ENCODE results near the gene ENAH. TPM values are rescaled to one million over a fixed set of nuclear protein-coding genes. Genes with fewer than 3 reads are reported as not detected.
A peak's percentile ranks its signal among the peaks of the same experiment; 100 is the strongest.

ENAH gene
- total RNA-seq, 2 experiments from 2014 or later, result not detected

DNA sequence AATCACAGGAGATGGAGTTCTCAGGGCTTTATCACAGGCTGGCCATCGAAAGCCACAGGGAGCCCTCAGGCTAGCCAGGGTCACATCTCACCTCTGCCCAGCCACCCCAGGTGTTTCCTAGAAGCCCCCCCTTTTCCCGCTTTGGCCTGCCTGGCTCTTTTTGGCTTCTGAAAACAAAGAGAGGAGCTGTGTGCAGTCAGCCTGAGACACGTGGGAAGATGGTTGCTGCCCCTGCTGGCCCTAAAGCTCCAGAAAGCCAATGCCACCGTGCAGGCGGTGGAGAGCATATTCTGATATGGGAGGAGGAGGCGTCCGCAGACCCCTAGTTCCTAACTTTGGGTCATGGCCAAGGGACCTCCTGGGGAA is 206.3 kb downstream of the ENAH start:
- peak overlapping the region; percentile 96 for H3K27ac Mint-ChIP-seq
- no peak for DNase-seq

GRCh38 chr1:225445639-225446594 is 207.0 kb downstream of the ENAH start:
- peak overlapping the region; percentile 49 for H3K4me3 Mint-ChIP-seq
- no peaks in the 10 kb centered on the region for H3K27me3 Mint-ChIP-seq
- H3K27ac Mint-ChIP-seq, result peak overlapping the region; percentile 96
- H3K36me3 Mint-ChIP-seq (ENCODE audit: low read depth), result no peaks in the 10 kb centered on the region
- POLR2A ChIA-PET, result interaction anchor here (0.7 to 10.1 kb wide), 14 partner anchors 10 to 1277 kb away, joined by 3 to 338 read pairs (median 16); partner anchors contain the start of genes H3-3A, LBR, SDE2 and SRP9
- H3K4me1 Mint-ChIP-seq, result peaks cover 69% of the 10 kb centered on the region
- no peak for DNase-seq
- CTCF ChIA-PET, result interaction anchor here (1.7 to 7.7 kb wide), 6 partner anchors 15 to 331 kb away, joined by 5 to 92 read pairs (median 26); partner anchors contain the start of genes LBR and SRP9
- H3K9me3 Mint-ChIP-seq, result no peaks in the 10 kb centered on the region

More for the DNA sequence above, 206.3 kb downstream of the ENAH start:
- no peaks in the 10 kb centered on the region for H3K27me3 Mint-ChIP-seq
- H3K4me3 Mint-ChIP-seq, result no peak overlapping the region
- no peaks in the 10 kb centered on the region for H3K36me3 Mint-ChIP-seq (ENCODE audit: low read depth)
- POLR2A ChIA-PET, result interaction anchor here (0.8 to 10.1 kb wide), 6 partner anchors 9 to 477 kb away, joined by 3 to 338 read pairs (median 53); partner anchors contain the start of gene LBR
- no peaks in the 10 kb centered on the region for H3K9me3 Mint-ChIP-seq
- CTCF ChIA-PET, result interaction anchor here (0.6 to 7.7 kb wide), 4 partner anchors 19 to 519 kb away, joined by 4 to 92 read pairs (median 26); partner anchors contain the start of gene LBR
- peaks cover 70% of the 10 kb centered on the region for H3K4me1 Mint-ChIP-seq

- Mint-ChIP-seq H3K9me3 (no peaks in the 10 kb centered on the region), H3K4me1 (peaks cover 58% of the 10 kb centered on the region), H3K4me3 (peak overlapping the region; percentile 38), H3K36me3 (ENCODE audit: low read depth) (no peaks in the 10 kb centered on the region), H3K27me3 (no peaks in the 10 kb centered on the region), H3K27ac (peak overlapping the region; percentile 71)
- POLR2A ChIA-PET, result interaction anchor here (1.0 to 10.1 kb wide), 4 partner anchors 13 to 620 kb away, joined by 3 to 338 read pairs (median 152); partner anchors contain the start of genes H3-3A and LBR
- CTCF ChIA-PET, result interaction anchor here (0.7 to 7.7 kb wide), 6 partner anchors 10 to 31 kb away, joined by 4 to 92 read pairs (median 10); partner anchors contain the start of gene LBR
- no peak for DNase-seq
Measured at GRCh38 chr1:225442123-225442505, 210.8 kb downstream of the ENAH start.

DNA sequence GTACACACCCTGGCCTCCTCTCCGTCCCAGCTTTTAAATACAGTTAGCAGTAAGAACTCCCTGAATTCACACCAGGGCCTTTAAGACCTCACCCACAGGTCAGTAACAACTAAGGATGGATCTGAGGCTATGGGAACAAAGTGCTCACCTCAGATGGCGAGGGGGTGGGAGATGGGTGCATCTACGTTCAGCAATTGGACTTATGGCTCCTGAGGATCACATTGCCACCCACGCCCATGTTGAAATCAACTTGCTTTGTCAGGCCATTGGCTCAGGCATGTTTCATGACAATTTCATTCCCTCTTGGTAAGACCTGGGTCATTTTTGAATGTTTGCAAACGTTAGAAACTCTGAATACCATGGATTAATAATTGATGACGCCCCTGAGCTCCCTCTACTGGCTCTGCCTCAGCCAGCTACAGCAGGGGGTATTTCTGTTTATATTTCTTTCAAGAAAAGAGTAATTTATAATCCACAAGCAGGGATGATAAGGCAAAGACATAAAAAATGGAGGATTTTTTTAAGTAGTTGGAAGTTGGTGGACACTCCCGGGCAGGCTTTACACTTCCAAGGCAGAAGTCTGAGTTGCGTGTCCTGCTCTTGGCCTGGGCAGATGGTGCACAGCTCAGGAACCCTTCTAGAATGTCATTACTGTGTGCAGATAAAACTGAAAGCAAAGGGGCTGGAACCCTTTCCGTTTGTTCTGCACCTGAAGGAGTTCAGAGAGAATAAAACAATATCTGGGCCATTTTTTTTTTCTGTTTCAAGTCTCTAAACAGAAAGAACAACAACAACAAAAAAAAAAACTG is 211.4 kb downstream of the ENAH start:
- Mint-ChIP-seq H3K4me3 (peak overlapping the region; percentile 38), H3K9me3 (no peaks in the 10 kb centered on the region), H3K4me1 (peaks cover 56% of the 10 kb centered on the region), H3K27me3 (no peaks in the 10 kb centered on the region), H3K36me3 (ENCODE audit: low read depth) (no peaks in the 10 kb centered on the region), H3K27ac (peak overlapping the region; percentile 71)
- CTCF ChIA-PET, result interaction anchor here (0.7 to 7.7 kb wide), 9 partner anchors 9 to 34 kb away, joined by 3 to 92 read pairs (median 5); partner anchors contain the start of gene LBR
- POLR2A ChIA-PET, result interaction anchor here (1.0 to 10.1 kb wide), 4 partner anchors 13 to 621 kb away, joined by 3 to 338 read pairs (median 152); partner anchors contain the start of genes H3-3A and LBR
- no peak for DNase-seq

GRCh38 chr1:225440380-225441221 is 212.3 kb downstream of the ENAH start:
- H3K36me3 Mint-ChIP-seq (ENCODE audit: low read depth), result no peaks in the 10 kb centered on the region
- no peak overlapping the region for H3K27ac Mint-ChIP-seq
- H3K27me3 Mint-ChIP-seq, result no peaks in the 10 kb centered on the region
- no peak overlapping the region for H3K4me3 Mint-ChIP-seq
- CTCF ChIA-PET, result interaction anchor here (0.7 to 7.7 kb wide), 11 partner anchors 8 to 504 kb away, joined by 3 to 92 read pairs (median 4); partner anchors contain the start of genes LBR and SRP9
- DNase-seq, result no peak
- H3K4me1 Mint-ChIP-seq, result peaks cover 49% of the 10 kb centered on the region
- H3K9me3 Mint-ChIP-seq, result no peaks in the 10 kb centered on the region
- POLR2A ChIA-PET, result interaction anchor here (8.1 to 10.1 kb wide), 2 partner anchors 12 to 28 kb away, joined by 300 to 338 read pairs; partner anchors contain the start of gene LBR

- Mint-ChIP-seq H3K36me3 (ENCODE audit: low read depth) (no peaks in the 10 kb centered on the region), H3K4me1 (peaks cover 24% of the 10 kb centered on the region), H3K9me3 (no peaks in the 10 kb centered on the region), H3K27me3 (peaks cover 3% of the 10 kb centered on the region), H3K27ac (no peak overlapping the region), H3K4me3 (no peak overlapping the region)
- POLR2A ChIA-PET, result interaction anchor here (1.2 kb wide), 1 partner anchor 10 kb away, joined by 3 read pairs; the partner anchor contains the start of gene LBR
- CTCF ChIA-PET, result no interaction called here
- DNase-seq, result no peak
Measured at GRCh38 chr1:225437710-225438437, 215.0 kb downstream of the ENAH start.

Other genes starting within 250 kb of the ENAH start
- 100 to 1,000 TPM; 251 to 259 TPM for gene LBR, start 225.1 kb downstream of the ENAH start, total RNA-seq
- 100 to 1,000 TPM; 246 to 253 TPM for gene SRP9, start 124.7 kb upstream of the ENAH start, total RNA-seq
- gene EPHX1, start 157.0 kb upstream of the ENAH start, total RNA-seq, result 1 to 10 TPM in 1 of 2 experiments, under 1 TPM in 1; 0.93 to 1.0 TPM
- gene TMEM63A, start 229.3 kb upstream of the ENAH start, total RNA-seq, result 100 to 1,000 TPM; 126 to 127 TPM
- not detected for gene LEFTY1, start 236.0 kb upstream of the ENAH start, total RNA-seq